Esophagus squamous epithelium (tissue), 4 donors: ENCODE measurements around the gene TNFRSF25.

Source experiments
- CTCF ChIP-seq, 6 experiments: fragments of 450-650 bp in 4 of 6; fragments of 200-600 bp in 2 of 6; sonication (generic) in 2 of 6; IDR thresholded peaks; one replicate each; pipeline ENCODE4 v1.5.1; 2016 to 2019; ENCODE audit warnings: antibody characterized with exemption in 6 of 6, mild to moderate bottlenecking in 4 of 6, moderate library complexity in 4 of 6
- POLR2A ChIP-seq, 4 donors: fragments of 450-650 bp; IDR thresholded peaks; one replicate each; pipeline ENCODE4 v1.6.1; 2017; ENCODE audit warnings: antibody characterized with exemption in 4 of 4, mild to moderate bottlenecking in 4 of 4, moderate library complexity in 3 of 4

GRCh38 chr1:6491966-6492365 lies 26.0 kb upstream of the TNFRSF25 start:
- no peak for TF ChIP-seq POLR2A (IDR thresholded peaks at IDR 0.05)
- TF ChIP-seq CTCF (IDR thresholded peaks at IDR 0.05): no peak
